HAP-1 (cell line): ENCODE data around the gene PTPRB.

Experiments
- DNase-seq, 2 experiments: peaks; one replicate each; pipeline ENCODE4 v3.0.0-alpha.2; 2016 to 2020; ENCODE audit warnings: low spot score in 2 of 2
- H3K27me3 ChIP-seq: fragments of 250-450 bp; sonication (Bioruptor Pico); 2 replicates; pipeline ENCODE4 v1.5.1; 2020; ENCODE audit warnings: low read depth, mild to moderate bottlenecking, moderate library complexity
- H3K36me3 ChIP-seq: fragments of 250-450 bp; sonication (Bioruptor Pico); replicated peaks from 2 replicates; pipeline ENCODE4 v1.5.1; 2020; ENCODE audit warnings: mild to moderate bottlenecking
- H3K4me1 ChIP-seq: fragments of 250-450 bp; sonication (Bioruptor Pico); 2 replicates; pipeline ENCODE4 v1.5.1; 2020; ENCODE audit warnings: mild to moderate bottlenecking
- H3K4me3 ChIP-seq: fragments of 250-450 bp; sonication (Bioruptor Pico); 2 replicates; pipeline ENCODE4 v1.5.1; 2020; ENCODE audit warnings: mild to moderate bottlenecking, moderate library complexity
- H3K9me3 ChIP-seq: fragments of 250-450 bp; sonication (Bioruptor Pico); 2 replicates; pipeline ENCODE4 v1.5.1; 2020; ENCODE audit warnings: mild to moderate bottlenecking, moderate library complexity
- in situ Hi-C: fragments of 300-500 bp; cut with MboI; formaldehyde crosslinking; loops from 3 replicates; pipeline ENCODE4 v1.14.3; 2020; ENCODE audit warnings: low sequenced_read_pairs, inconsistent platforms, mixed read lengths

PTPRB gene

DNA sequence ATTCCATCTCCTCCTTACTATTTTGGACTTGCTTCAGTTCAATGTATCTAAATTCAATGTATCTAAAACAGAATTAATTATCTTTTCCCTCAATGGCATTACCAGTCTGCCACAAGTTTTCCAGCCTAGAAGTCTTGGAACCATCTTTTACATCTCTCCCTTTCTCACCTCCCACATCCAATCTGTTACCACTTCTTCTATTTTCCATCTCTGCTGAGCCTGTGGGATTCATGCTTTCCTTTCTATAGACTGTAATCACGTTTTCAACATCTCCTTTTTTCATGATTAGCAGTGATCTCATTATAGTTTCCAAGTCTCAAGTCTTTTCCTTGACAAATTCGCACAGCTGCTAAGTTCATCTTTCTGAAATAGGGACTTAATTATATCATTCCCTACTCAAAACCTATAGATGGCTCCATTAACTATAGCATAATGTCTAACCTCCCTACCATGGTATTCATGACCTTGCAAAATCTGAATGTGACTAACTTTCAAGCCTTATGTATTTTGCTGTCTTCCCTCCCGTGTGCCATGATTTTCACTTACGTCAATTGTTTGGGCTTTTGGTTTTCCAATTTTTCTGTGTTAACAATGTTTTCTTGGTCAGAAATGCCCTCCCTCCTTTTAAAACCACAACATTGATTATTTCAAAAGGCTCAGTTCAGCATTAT, 20.5 kb upstream of the PTPRB start:
- Histone ChIP-seq H3K4me3 (no peak overlapping the region), H3K36me3 (no peaks in the 10 kb centered on the region), H3K9me3 (no peaks in the 10 kb centered on the region), H3K4me1 (peaks cover 18% of the 10 kb centered on the region), H3K27me3 (no peaks in the 10 kb centered on the region)
- in situ Hi-C loops: no loop called here
- DNase-seq: no peak

DNA sequence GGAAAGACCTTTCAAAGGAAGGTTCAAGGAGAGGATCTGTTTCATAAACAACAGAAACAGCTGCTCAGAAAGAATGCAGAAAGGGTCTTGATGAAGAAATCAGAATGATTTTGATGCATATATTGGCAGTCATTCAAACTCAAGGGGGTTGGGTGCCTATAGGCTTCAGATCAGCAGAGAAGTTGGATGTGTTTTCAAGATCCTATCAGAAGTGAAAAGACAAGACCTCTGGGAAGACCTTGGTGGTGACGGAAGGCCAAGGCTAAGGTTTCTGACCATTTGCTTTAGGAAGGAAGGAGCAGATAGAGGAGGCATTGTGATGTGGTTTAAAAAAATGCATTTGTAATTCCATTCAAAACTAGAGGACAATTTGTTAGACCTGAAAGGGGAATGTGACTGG, 15.2 kb upstream of the PTPRB start:
- no peak for DNase-seq
- H3K9me3 ChIP-seq: no peaks in the 10 kb centered on the region
- no peaks in the 10 kb centered on the region for H3K27me3 ChIP-seq
- H3K4me3 ChIP-seq: no peak overlapping the region
- in situ Hi-C loops: no loop called here
- peaks cover 5% of the 10 kb centered on the region for H3K4me1 ChIP-seq
- H3K36me3 ChIP-seq: no peaks in the 10 kb centered on the region

DNA sequence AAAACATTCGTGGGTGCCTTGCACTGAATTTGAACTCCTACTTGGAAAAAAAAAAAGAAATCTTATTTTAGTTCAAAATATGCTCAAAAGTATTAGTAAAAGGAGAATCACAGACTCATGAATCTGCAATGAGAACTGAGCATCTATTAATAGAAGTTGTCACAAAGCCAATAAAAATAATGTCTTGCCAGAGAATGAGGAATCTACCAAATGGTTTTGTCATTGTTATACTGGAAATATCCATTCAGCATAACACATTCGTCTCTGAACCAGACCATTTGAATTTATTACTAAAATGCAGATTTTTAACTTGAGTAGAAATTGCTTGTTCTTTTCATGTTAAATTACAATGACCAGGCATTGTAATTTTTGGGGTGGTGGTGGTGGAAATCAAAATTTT, 11.6 kb upstream of the PTPRB start:
- DNase-seq: no peak
- Histone ChIP-seq H3K4me3 (no peak overlapping the region), H3K4me1 (peaks cover 28% of the 10 kb centered on the region), H3K9me3 (no peaks in the 10 kb centered on the region), H3K27me3 (no peaks in the 10 kb centered on the region), H3K36me3 (no peaks in the 10 kb centered on the region)
- in situ Hi-C loops: no loop called here

DNA sequence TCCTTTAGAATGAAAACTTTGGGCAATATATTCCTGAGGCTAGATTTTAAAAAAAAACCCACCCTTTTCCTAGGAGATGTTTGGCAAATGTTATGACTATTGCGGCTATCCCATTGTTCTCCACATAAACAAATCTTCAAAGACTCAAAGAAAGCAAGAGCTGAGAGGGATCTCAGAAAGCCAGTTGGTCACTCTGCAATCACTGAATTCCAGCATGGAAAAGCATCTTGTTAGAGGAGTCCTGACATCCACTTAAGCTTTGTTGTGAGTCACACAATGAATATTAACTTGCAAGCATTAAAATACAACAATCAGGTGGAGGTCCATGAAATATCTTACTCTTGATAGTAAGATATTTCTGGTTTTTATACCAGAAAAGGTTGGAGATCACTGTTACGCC, 11.0 kb upstream of the PTPRB start:
- Histone ChIP-seq H3K27me3 (no peaks in the 10 kb centered on the region), H3K4me3 (no peak overlapping the region), H3K4me1 (peaks cover 28% of the 10 kb centered on the region), H3K9me3 (no peaks in the 10 kb centered on the region), H3K36me3 (no peaks in the 10 kb centered on the region)
- no peak for DNase-seq
- in situ Hi-C loops: no loop called here

GRCh38 chr12:70646850-70647249, 9.6 kb upstream of the PTPRB start:
- no peak for DNase-seq
- in situ Hi-C loops: no loop called here
- no peaks in the 10 kb centered on the region for H3K27me3 ChIP-seq
- H3K36me3 ChIP-seq: no peaks in the 10 kb centered on the region
- H3K4me1 ChIP-seq: peaks cover 28% of the 10 kb centered on the region
- no peaks in the 10 kb centered on the region for H3K9me3 ChIP-seq
- no peak overlapping the region for H3K4me3 ChIP-seq

DNA sequence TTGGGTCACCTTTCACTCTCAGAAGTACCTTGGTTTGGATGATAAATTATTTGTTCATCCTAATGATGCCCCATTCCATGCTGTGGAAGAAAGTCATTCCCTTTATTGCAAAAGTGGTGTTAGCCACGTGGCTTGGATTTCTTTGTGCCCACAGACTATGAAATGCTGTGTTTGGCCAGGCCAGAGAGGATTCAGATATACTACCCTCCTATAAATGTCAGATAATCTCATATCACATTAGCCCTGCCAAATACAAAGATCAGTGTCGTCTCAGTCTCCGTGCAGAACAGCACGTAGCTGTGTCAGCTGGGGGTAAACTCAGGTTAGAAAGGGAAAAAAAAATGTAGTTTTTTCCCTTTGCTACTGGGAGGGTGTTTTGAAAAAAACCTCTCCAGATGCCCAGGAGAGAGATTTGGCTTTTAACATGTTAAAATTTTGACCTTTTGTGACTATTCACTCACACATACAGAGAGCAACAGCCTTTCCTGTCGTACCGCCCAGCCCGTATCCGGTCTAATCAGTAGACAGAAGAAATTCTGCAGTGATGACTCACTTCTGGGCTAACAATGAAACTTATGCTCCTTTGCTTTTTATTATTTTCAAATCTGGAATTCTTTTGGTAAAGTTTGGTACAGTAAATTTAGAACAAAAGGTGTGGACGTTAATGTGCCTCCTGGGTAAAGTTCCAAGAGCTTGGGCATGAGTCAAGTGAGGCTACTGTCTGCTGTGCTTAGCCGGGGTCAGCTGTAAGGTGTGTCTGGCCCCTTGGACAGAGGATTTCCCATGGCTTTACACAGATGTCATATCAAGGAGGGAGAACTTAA, 8.5 kb upstream of the PTPRB start:
- peak; percentile 74 to 83 for DNase-seq

DNA sequence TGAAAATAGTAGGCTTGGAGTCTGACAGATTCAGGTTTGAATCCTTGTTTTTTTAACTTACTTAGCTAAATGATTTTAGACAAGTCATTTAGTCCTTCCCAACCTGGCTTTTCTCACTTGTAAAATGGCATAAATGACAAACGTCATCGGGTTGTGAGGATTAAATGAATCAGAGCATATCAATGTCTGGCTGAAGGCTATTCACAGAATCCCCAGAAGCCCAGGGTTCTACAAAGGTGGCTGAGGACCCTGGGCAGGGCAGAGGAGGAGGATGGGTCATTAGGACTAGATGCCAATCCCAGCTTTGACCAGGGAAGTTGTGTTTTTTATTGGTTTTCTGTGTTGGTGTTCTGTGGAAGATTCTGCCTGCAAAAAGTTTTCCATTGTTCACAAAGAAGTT, 7.6 kb upstream of the PTPRB start:
- in situ Hi-C loops: no loop called here
- Histone ChIP-seq H3K27me3 (no peaks in the 10 kb centered on the region), H3K9me3 (no peaks in the 10 kb centered on the region), H3K4me1 (peaks cover 28% of the 10 kb centered on the region), H3K36me3 (no peaks in the 10 kb centered on the region), H3K4me3 (no peak overlapping the region)
- no peak for DNase-seq

More for the DNA sequence above, 8.5 kb upstream of the PTPRB start:
- no peaks in the 10 kb centered on the region for H3K27me3 ChIP-seq
- H3K9me3 ChIP-seq: no peaks in the 10 kb centered on the region
- no peak overlapping the region for H3K4me3 ChIP-seq
- in situ Hi-C loops: no loop called here
- H3K4me1 ChIP-seq: peaks cover 28% of the 10 kb centered on the region
- no peaks in the 10 kb centered on the region for H3K36me3 ChIP-seq

- in situ Hi-C loops: no loop called here
- Histone ChIP-seq H3K36me3 (no peaks in the 10 kb centered on the region), H3K4me3 (no peak overlapping the region), H3K4me1 (peaks cover 28% of the 10 kb centered on the region), H3K27me3 (no peaks in the 10 kb centered on the region), H3K9me3 (no peaks in the 10 kb centered on the region)
- no peak for DNase-seq
These were observed 6.7 kb upstream of the PTPRB start for GRCh38 chr12:70643939-70644338.

DNA sequence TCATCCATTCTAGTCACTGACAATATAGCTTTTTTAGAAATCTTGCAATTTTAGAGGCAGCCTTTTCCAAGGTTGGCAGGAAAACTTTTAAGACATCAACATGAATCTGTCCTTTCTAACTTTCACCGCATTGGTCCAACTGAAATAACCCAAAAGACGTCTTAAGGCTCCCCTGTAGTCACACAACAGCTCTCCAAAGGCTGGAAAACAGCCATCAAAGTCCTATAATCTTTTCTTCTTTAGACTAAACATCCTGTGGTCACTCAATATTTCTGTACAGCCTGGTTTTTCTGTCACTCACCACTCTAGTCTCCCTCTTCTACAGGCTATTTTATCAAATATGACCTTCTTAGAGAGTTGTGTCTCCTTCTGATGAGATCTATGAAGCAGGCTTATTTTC, 4.5 kb upstream of the PTPRB start:
- Histone ChIP-seq H3K4me1 (peaks cover 19% of the 10 kb centered on the region), H3K36me3 (no peaks in the 10 kb centered on the region), H3K4me3 (no peak overlapping the region), H3K9me3 (no peaks in the 10 kb centered on the region), H3K27me3 (no peaks in the 10 kb centered on the region)
- in situ Hi-C loops: no loop called here
- no peak for DNase-seq

- peaks cover 12% of the 10 kb centered on the region for H3K4me1 ChIP-seq
- H3K27me3 ChIP-seq: no peaks in the 10 kb centered on the region
- no peak overlapping the region for H3K4me3 ChIP-seq
- DNase-seq: no peak
- in situ Hi-C loops: no loop called here
- no peaks in the 10 kb centered on the region for H3K9me3 ChIP-seq
- H3K36me3 ChIP-seq: no peaks in the 10 kb centered on the region
These were observed 3.7 kb upstream of the PTPRB start for GRCh38 chr12:70640901-70641300.

- H3K4me1 ChIP-seq: peaks cover under 1% of the 10 kb centered on the region; the same call in 1 of the 2 replicates
- H3K9me3 ChIP-seq: no peaks in the 10 kb centered on the region
- no peaks in the 10 kb centered on the region for H3K27me3 ChIP-seq
- DNase-seq: no peak
- H3K36me3 ChIP-seq: no peaks in the 10 kb centered on the region
- in situ Hi-C loops: no loop called here
- H3K4me3 ChIP-seq: no peak overlapping the region
These were observed 2.3 kb upstream of the PTPRB start for GRCh38 chr12:70639535-70639934.

GRCh38 chr12:70638639-70639360, 1.6 kb upstream of the PTPRB start:
- Histone ChIP-seq H3K9me3 (no peaks in the 10 kb centered on the region), H3K36me3 (no peaks in the 10 kb centered on the region), H3K27me3 (no peaks in the 10 kb centered on the region), H3K4me1 (no peaks in the 10 kb centered on the region; the same call in 1 of the 2 replicates), H3K4me3 (no peak overlapping the region)
- in situ Hi-C loops: no loop called here
- no peak for DNase-seq

DNA sequence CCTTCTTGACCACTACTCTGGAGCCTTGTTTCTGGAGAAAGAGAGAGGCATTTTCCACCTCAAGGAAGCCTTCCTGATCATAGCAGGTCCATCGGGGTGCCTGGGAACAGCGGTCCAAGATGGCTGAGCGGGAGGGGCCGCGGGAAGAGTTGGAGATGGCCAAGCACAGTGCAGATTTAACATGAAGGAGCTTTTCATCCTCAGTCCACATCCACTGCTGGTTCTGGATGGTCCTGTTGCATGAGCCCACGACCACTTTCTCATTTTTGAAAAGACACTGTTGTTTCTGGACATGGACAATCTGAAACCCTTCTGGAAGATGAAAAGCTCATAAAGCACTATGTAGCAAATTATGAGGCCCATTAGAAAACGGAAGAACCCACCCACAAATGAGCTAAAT, 1.5 kb downstream of the PTPRB start:
- DNase-seq: no peak
- Histone ChIP-seq H3K4me1 (no peaks in the 10 kb centered on the region; the same call in 1 of the 2 replicates), H3K4me3 (no peak overlapping the region), H3K36me3 (no peaks in the 10 kb centered on the region), H3K9me3 (no peaks in the 10 kb centered on the region), H3K27me3 (no peaks in the 10 kb centered on the region)
- in situ Hi-C loops: no loop called here
